HG03064 (cell line): ENCODE results near the gene DAPK1.
A peak's percentile ranks its signal among the peaks of the same experiment; 100 is the strongest.

Experiments used
- ATAC-seq: cut with Tn5 transposase; IDR thresholded peaks from one replicate; pipeline ENCODE4 v1.9.1; 2021; ENCODE audit warnings: low read depth; ENCODE audit not compliant: unreplicated experiment

DAPK1 gene

DNA sequence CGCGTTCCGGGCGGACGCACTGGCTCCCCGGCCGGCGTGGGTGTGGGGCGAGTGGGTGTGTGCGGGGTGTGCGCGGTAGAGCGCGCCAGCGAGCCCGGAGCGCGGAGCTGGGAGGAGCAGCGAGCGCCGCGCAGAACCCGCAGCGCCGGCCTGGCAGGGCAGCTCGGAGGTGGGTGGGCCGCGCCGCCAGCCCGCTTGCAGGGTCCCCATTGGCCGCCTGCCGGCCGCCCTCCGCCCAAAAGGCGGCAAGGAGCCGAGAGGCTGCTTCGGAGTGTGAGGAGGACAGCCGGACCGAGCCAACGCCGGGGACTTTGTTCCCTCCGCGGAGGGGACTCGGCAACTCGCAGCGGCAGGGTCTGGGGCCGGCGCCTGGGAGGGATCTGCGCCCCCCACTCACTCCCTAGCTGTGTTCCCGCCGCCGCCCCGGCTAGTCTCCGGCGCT lies at the start of gene DAPK1:
Gene DAPK1, plus strand, starts transcription at position 264 of the 442 bp plus-strand sequence. CDS start 1,211 bp downstream, outside the sequence.
- no peak for ATAC-seq

DNA sequence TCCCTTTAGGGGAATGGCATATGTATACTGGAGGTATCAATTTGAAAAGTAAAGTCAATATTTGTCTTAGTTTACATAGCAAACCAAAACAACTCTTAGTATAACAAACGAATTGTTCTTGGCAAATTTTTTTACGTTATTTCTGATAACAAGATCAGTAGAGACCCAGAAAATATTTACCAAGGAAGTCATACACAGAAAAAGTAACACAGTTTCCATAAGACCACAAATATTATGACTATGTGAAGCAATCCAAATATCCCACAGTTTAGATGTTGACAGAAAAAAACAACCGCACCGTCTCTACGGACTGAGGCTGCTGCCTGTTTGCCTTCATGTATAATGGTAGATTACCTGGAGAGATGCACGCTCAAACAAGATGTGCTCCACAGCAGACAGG lies 46.5 kb upstream of the DAPK1 start:
- ATAC-seq = no peak

DNA sequence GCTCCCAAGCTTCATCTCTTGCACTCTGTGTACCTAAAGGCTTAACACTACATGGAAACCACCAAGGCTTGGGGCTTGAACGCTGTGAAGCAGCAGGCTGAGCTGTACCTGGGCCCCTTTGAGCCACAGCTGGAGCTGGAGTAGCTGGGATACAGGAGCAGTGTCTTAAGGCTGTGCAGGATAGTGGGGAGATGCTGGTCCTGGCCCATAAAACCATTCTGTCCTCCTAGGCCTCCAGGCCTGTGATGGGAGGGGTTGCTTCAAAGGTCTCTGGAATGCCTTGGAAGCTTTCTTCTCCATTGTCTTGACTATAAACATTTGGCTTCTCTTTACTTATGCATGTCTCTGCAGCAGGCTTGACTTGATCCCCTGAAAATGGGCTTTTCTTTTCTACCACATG lies 42.3 kb upstream of the DAPK1 start:
- no peak for ATAC-seq

DNA sequence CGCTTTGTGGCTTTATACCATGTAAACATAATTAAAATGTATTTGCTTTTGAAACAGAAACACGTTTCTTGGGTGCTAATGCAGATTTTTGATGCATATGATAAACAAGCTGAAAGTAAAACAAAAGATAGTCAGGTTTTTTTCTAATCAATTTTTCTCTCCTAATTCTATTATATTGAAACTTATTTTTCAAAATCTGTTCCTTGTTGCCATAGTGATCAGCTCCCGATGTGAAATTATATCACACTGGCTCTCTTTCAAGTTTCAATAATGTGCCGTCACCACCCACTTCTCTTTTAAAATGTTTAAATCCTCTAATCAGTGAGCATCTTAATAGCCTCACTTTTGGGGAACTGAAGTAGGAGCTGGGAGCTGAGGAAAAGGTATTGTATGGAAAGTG lies 36.4 kb upstream of the DAPK1 start:
- ATAC-seq = no peak

DNA sequence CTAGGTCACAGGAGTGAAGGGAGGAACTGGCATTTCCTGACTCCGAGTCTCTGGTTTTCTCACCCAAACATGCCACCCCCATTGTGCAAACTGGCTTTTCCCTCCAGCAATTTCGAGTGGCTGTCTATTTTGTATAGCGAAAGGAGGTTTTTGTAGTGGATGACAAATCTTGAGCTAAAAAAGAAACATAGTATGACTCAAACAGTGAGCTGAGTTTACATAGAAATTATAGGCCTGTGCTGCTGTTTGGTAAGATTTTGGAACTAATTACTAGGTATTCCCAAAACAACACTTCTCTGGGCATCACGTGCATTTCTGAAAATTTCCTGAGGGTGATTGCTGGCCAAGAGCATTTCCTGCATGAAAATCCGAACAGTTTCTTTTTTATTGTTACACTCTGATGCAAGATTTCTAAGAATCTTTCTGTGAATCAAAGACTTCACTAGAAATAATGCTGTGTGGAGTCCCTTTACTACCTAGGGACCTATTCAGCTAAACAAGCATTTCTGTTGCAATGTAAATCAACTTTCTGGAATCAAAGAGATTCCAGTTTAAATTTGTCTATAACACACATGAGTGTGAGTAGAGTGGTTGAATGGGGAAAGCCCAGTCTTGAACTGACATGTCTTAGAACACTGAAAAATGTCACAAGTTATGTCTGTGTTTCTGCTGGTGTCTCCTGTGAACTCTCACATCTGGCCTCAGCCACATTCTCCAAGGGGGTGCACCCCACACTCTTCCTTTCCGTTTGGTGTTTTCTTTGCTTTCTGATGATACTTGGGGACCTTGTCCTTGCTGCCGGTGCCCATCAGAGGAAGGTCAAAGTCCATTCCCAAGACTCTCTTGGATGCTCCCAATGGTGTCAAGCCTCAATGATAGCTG lies 33.3 kb upstream of the DAPK1 start:
- peak; percentile 63 for ATAC-seq

DNA sequence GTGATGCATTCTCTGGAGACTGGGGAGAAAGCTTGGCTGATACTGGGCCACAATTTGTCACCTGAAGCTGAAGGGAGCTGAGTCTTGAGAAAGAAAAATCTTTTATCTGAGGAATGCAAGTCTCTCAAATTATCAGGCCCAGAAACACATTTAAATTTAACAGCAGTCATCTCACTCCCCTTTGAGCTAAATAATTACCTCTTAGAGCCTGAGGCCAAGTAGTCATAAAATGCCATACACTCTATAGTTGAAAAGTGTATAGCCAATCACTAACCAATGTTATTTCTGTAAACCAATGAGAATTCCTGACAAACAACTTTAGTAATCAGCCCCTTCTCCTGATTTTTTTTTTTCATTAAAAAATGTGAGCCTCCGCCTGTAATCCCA lies 32.7 kb upstream of the DAPK1 start:
- ATAC-seq = no peak

DNA sequence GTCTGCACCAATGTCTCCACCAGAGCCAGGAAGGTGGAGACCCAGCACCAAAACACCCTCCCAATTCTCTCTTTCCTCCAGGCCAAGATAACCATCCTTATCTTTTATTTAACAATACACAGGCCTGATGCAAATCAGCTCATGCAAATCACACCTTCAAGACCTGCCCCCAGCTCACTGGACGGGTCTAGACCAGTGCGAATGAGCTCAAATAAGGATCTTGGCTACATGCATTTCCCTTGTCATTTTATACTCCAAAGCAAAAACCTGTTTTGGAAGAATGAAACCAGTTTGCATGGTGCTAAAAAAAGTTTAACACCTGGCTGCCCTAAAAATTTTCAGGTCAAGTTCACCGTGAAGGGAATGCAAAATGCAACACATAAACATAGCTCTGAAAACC lies 31.9 kb upstream of the DAPK1 start:
- no peak for ATAC-seq

DNA sequence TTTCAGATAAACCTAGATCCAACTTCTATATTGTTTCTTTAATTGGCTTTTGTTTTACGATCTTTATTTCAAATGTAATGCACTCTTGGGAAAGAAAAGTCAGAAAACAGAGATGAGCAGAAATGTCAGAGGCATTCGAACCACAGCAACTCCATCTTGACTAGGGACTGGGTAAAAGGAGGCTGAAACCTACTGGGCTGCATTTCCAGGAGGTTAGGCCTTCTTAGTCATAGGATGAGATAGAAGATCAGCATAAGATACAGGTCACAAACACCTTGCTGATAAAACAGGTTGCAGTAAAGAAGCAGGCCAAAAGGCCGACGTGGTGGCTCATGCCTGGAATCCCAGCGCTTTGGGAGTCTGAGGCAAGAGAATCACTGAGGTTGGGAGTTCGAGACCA lies 30.5 kb upstream of the DAPK1 start:
- ATAC-seq = no peak

DNA sequence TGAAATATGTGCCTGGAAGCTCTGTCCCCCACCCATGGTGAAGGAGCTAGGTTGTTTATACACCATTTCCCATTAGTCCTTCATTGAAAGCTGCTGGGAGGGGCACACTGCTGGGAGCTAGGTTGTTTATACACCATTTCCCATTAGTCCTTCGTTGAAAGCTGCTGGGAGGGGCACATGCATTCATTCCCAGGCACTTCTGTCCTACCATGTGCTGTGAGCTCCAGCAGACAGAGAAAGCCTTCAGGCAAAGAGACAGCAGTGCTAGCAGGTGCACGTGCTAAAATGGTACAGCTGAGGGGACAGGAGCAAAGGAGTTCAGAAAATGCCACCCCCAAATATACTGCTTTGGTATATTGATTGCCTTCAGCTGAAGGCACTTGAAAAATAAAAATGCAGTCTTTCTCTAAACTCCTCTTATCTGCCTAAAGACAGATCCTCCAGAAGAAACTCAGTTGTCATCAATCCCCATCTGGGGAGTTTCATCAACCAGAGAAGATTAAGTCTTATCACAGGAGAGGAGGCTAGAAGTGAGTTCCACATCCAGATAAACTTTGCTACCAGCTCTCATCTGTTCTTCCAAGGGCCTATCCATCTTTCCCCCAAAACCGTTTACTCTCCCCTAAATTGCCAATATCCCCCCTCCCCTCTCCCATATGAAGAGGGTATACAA lies 27.7 kb upstream of the DAPK1 start:
- no peak for ATAC-seq

DNA sequence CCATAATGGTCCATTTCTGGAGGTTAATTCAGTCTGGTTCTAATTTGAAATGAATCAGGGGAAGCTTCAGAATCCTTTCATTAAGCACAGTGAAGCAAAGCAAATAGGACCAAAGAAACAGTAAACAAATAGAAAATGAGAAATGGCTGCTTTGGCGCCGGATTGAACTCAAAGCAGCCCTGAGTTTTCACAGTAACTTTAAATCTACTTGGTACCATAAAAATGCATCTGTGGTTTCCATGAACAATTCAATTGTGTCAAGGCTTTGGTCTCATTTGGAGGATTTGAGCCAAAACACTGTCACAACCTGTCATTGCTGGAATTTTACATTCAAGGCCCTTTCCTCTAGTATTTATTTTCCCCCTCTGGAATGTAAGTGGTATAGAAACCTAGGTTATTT lies 25.9 kb upstream of the DAPK1 start:
- ATAC-seq = no peak

DNA sequence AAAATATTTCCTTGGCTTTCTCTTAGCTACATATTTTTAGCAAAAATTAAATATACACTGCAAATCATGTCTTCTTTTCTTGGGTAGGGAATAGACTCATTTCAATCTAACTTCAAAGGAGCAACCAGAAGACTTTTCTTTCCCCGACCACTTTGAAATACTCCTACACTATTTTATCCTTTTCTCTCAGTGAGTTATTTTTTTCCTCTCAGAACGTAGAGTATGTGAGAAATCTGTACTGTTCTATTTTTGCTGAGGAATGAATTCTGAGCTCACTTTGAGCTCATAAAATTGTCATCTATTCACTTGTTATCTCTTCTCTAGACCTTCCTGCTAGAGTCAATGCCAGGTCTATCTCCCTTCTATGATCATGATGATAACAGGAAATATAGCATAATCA lies 22.2 kb upstream of the DAPK1 start:
- no peak for ATAC-seq

DNA sequence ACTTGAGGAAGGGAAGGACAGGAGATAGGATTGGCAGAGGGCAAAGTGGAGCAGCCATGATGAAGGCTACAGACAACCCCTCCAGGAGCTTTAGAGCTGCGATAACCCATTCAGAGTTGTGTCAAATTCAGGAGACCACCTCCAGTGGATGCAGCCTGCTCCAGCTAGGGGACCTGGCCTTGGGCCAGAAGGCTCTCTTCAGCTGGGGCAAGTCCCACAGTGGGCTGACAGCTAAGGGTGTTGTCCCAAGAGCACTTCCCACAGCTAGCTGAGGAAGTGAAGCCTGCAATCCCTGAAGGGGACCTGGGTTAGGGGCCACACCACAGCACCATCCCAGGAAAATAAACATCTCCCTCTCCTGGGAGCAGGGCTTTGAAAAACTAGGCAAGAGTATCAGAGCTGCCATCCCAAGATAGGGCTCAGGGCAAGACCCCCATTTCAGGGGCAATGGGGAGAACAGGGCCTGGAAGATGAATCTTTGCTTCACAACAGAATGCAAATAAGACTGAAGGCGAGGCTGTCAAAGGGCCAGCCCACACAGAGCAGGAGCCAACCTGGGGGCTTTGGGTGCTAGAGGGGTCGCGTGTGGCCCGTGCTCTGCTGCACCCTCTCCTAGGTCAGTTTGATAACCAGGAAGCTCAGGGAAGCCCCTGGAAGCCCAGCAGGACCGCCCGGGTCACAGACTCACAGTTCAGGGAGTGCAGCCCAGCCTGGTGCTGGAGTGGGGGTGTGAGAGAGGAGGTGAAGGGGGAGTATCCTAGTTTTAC lies 19.3 kb upstream of the DAPK1 start:
- no peak for ATAC-seq

DNA sequence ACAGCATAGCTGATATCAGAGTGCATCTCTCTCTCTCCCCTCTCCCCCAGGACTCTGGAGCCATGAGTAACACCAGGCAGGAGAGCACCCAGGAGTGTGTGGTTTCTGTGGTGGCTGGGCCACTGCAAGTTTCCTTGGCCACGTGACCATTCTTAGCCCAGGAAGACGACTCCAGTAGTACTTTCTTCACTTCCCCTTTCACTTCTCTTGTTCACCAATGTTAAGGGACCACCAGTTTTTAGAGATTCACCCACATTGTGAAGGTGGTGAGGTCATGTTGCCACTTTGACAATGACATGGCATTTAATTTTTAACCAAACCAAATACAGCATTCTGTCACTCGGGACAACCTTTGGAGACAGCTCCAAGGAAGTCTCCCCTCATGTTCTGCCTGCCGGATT lies 17.9 kb upstream of the DAPK1 start:
- peak; percentile 86 for ATAC-seq

DNA sequence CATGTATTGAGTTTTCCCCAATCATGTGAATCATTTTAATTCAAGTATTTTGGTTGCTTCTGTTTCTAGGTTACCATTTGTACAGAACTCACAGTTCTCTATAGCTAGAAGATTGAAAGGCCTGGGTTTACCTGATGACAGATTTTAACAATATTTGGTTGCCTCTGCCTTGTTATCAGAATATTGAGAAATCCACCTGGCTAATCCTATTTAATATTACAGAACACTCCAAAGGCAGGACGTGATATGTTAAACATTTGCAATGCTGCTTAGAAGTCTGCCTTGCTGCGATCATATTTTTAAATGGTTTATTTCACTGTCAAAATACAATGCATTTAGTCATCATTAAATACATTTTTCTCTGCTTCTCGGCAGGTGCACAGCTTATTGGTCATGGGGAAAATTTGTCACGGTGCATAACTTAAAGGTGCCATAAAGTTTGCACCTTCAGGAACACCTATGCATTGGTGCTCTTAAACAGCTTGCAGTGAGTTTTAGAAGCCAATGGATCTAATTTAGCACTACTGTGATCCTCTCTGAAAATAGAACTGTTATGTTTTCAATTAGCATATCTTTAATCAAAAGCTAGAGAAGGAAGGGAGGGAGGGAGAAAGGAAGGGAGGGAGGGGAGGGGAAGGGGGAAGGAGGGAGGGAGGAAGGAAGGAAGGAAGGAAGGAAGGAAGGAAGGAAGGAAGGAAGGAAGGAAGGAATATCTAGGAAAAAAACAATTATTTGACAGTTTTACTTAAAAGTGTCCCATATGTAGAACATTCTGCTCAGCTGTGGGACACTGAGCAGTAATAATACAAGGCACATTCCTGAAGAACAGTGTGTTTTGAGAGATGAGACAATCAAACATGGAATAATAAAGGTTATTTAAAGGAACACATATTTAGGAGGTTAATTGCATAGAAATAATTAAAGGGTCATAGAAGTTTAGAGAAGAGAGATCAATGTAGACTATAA lies 15.5 kb upstream of the DAPK1 start:
- no peak for ATAC-seq

DNA sequence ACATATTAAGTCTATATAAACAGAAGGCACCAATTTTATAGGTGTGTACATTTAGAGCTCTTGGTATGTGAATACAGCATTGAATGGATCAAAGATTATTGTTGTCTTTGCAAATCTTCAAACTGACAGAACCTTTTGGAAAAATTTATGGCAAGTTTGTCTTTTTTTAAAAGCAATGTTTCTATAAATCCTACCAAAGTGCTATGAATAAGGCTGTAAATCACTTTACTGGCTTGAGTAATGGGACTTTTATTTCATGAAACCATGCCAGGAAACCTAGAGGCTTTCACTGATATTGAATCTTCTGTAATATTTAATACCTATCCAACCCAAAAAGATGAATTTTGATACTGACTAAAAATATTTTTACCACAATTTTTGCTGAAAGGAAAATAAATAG lies 7.4 kb upstream of the DAPK1 start:
- ATAC-seq = no peak

DNA sequence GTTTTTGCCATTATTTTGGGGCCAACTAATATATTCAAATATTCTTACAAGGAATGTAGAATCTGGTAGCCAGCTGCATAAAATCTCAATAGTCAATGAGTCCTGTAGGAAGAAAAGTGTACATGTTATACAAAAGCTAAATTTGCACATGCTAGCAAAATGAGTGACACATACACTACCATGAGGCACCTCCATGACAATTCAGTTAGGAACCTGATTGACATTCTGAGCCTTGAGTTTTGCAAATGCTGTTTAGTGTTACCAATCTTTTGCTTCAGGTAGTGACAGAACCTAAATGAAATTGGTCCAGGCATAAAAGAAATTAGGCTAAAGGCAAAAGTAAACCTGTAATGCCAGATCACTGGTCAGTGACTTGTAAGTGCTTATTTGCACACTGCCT lies 6.8 kb upstream of the DAPK1 start:
- ATAC-seq = no peak

DNA sequence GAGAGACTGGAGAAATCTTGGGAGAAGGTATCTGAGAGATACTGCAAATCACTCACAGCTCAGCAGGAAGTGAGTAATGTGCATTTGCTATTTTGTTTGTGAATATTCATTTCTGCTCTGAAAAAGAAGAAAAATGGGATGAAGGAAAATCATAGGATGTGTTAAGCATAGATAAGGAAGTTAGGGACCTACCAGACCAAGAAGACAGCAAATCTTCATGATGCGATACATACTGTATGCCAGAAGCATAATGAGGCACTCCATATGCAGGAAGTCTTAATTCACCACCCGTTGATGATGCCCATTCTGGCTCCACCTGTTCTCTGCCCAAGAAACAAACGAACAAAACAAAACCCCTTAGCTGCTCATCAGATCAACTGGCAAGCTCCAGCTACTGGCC lies 6.1 kb upstream of the DAPK1 start:
- no peak for ATAC-seq

DNA sequence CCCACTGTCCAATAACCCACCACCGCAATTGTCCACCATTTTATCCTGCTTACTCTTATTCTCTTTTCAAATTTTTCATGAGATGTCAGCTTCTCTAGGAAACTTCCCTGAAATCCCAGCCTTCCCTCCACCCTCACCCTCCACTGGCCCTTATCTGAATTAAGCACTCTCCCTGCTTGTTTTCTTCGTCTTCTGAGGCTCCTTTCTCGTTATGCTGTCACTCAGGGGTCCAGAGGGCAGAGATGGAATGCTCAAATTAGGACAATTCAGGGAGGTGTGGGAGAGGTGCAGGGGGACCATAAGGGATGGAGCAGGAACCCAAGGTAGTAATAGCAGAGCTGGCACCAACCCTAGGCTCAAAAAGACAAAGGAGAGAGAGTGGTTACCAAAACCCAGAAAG lies 5.0 kb upstream of the DAPK1 start:
- ATAC-seq = no peak

DNA sequence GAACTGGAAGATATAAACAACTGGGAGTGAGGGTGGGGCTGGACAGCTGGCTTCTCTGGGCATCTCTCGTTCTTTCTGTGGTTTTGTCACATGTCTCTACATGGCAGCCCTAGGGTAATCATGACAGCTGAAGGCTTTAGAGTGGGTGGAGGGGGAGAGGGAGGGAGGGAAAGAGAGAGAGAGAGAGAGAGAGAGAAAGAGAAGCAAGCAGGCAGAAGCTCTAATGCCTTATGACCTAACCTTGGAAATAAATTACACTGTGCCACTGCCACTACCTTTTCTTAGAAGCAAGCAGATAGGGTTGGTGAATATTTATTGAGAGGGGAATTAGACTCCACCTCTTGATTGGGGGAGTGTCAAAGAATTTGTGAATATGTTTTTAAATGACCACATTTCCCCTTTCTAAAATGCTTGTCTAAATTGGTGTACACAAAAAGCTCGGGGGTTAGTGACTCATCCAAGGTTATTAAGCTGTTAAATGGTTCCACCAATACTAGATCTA lies 2.6 kb upstream of the DAPK1 start:
- ATAC-seq = no peak

DNA sequence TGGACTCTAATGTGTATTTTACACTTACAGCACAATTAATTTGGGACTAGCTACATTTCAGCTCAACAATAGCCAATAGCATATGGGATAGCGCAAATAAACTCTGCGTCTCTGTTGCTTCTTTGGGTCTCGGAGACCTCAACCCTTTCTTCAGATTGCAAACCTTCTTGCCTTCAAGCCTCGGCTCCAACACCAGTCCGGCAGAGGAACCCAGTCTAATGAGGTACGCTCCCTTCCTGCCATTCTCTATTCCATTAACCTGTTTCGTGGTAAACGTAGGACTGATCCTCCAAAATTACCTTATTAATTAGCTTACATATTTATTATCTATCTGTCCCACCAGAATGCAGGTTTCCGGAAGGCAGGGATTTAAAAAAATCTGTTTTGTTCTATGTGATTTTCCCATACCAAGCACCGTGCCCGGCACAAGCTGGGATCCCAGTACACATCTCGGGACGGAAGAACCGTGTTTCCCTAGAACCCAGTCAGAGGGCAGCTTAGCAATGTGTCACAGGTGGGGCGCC lies 525 bp upstream of the DAPK1 start:
- ATAC-seq = no peak
